ENCODE results near the gene ANG. TPM values are rescaled to one million over a fixed set of nuclear protein-coding genes. Genes with fewer than 3 reads are reported as not detected.

The ANG gene
- total and polyA plus RNA-seq, 9 of the 15 experiments (the other 6 are each of a cell fraction or from before 2014, with no cell fraction given): 0.21 to 0.73 (median 0.34) TPM; not detected in 4

DNA sequence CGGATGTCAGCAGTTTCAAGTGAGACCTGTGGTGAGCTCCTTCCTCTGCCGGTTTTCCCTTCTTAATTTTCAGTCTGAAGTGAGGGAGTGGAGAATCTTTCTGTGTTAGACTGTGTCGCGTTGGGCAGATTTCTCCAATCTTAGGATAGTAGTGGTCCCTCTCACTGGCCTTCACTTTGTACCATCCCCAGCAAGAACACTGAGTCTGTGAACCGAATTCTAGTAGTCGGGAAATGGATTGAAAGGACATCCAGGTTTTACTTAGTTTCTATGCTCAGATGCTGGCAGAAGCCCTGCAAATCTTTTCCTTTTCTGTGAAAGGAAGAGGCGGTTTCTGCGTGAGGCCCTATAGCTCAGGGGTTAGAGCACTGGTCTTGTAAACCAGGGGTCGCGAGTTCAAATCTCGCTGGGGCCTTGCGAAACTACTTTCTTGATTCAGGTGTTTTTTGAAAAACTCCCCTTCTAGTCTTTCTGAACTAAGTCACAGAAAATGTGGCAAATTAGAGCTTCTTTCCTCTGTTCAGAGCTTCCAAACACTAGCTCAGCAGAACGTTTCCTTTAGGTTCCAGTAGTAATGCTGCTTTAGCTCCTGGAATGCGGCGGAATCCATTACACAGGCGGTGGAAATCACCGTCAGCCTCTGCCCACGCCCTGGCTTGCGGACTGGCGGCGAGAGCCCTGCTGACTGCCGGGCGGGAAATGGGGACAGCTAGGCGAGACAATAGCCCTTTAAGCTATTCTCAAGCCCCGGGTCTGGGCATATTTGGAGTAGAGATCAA lies 7.0 kb upstream of the ANG start (continued):
- TF ChIP-seq, protein P1, sequence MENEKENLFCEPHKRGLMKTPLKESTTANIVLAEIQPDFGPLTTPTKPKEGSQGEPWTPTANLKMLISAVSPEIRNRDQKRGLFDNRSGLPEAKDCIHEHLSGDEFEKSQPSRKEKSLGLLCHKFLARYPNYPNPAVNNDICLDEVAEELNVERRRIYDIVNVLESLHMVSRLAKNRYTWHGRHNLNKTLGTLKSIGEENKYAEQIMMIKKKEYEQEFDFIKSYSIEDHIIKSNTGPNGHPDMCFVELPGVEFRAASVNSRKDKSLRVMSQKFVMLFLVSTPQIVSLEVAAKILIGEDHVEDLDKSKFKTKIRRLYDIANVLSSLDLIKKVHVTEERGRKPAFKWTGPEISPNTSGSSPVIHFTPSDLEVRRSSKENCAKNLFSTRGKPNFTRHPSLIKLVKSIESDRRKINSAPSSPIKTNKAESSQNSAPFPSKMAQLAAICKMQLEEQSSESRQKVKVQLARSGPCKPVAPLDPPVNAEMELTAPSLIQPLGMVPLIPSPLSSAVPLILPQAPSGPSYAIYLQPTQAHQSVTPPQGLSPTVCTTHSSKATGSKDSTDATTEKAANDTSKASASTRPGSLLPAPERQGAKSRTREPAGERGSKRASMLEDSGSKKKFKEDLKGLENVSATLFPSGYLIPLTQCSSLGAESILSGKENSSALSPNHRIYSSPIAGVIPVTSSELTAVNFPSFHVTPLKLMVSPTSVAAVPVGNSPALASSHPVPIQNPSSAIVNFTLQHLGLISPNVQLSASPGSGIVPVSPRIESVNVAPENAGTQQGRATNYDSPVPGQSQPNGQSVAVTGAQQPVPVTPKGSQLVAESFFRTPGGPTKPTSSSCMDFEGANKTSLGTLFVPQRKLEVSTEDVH (IDR thresholded peaks at IDR 0.05; ENCODE audit: low read depth, partially characterized antibody): no peak
- no peak for TF ChIP-seq LARP7 (IDR thresholded peaks at IDR 0.05)
- TF ChIP-seq, protein P2, sequence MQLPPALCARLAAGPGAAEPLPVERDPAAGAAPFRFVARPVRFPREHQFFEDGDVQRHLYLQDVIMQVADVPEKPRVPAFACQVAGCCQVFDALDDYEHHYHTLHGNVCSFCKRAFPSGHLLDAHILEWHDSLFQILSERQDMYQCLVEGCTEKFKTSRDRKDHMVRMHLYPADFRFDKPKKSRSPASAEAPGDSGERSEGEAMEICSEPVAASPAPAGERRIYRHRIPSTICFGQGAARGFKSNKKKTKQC (CRISPR knock-in tag; IDR thresholded peaks at IDR 0.05): no peak
- TF ChIP-seq ZNF707 (CRISPR knock-in tag; conservative IDR thresholded peaks at IDR 0.05): no peak
- TF ChIP-seq JUND (IDR thresholded peaks at IDR 0.05; ENCODE audit: borderline replicate concordance, low read depth, low read length): no peak
- 0 out of 3 replicates have a peak, but pooled peaks have one; percentile 10 for TF ChIP-seq JUND (tag; IDR thresholded peaks at IDR 0.05; ENCODE audit: borderline replicate concordance, low read depth, low read length)
- peak; percentile 95 for TF ChIP-seq MAFF (IDR thresholded peaks at IDR 0.05; ENCODE audit: low read length)
- no peak for TF ChIP-seq KAT8 (IDR thresholded peaks at IDR 0.05; ENCODE audit: low read depth)
- TF ChIP-seq, protein P3, sequence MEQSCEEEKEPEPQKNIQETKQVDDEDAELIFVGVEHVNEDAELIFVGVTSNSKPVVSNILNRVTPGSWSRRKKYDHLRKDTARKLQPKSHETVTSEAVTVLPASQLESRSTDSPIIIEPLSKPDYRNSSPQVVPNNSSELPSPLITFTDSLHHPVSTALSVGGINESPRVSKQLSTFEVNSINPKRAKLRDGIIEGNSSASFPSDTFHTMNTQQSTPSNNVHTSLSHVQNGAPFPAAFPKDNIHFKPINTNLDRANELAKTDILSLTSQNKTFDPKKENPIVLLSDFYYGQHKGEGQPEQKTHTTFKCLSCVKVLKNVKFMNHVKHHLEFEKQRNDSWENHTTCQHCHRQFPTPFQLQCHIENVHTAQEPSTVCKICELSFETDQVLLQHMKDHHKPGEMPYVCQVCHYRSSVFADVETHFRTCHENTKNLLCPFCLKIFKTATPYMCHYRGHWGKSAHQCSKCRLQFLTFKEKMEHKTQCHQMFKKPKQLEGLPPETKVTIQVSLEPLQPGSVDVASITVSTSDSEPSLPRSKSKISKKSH (CRISPR knock-in tag; IDR thresholded peaks at IDR 0.05): no peak
- no peak for TF ChIP-seq JUNB (CRISPR knock-in tag; conservative IDR thresholded peaks at IDR 0.05)
- TF ChIP-seq NFIC (IDR thresholded peaks at IDR 0.05): peak; percentile 51
- TF ChIP-seq, protein P4, sequence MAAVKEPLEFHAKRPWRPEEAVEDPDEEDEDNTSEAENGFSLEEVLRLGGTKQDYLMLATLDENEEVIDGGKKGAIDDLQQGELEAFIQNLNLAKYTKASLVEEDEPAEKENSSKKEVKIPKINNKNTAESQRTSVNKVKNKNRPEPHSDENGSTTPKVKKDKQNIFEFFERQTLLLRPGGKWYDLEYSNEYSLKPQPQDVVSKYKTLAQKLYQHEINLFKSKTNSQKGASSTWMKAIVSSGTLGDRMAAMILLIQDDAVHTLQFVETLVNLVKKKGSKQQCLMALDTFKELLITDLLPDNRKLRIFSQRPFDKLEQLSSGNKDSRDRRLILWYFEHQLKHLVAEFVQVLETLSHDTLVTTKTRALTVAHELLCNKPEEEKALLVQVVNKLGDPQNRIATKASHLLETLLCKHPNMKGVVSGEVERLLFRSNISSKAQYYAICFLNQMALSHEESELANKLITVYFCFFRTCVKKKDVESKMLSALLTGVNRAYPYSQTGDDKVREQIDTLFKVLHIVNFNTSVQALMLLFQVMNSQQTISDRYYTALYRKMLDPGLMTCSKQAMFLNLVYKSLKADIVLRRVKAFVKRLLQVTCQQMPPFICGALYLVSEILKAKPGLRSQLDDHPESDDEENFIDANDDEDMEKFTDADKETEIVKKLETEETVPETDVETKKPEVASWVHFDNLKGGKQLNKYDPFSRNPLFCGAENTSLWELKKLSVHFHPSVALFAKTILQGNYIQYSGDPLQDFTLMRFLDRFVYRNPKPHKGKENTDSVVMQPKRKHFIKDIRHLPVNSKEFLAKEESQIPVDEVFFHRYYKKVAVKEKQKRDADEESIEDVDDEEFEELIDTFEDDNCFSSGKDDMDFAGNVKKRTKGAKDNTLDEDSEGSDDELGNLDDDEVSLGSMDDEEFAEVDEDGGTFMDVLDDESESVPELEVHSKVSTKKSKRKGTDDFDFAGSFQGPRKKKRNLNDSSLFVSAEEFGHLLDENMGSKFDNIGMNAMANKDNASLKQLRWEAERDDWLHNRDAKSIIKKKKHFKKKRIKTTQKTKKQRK (IDR thresholded peaks at IDR 0.05; ENCODE audit: borderline replicate concordance, low read depth, low read length): no peak
- TF ChIP-seq KLF16 (IDR thresholded peaks at IDR 0.05): no peak
- TF ChIP-seq, protein P5, sequence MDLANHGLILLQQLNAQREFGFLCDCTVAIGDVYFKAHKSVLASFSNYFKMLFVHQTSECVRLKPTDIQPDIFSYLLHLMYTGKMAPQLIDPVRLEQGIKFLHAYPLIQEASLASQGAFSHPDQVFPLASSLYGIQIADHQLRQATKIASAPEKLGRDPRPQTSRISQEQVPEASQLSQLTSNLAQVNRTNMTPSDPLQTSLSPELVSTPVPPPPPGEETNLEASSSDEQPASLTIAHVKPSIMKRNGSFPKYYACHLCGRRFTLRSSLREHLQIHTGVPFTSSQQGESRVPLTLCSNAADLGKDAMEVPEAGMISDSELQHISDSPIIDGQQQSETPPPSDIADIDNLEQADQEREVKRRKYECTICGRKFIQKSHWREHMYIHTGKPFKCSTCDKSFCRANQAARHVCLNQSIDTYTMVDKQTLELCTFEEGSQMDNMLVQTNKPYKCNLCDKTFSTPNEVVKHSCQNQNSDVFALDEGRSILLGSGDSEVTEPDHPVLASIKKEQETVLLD (IDR thresholded peaks at IDR 0.05): no peak
- peak; percentile 7; the same call in 1 of the 2 replicates for TF ChIP-seq SOX6 (IDR thresholded peaks at IDR 0.05)
- TF ChIP-seq ETS2 (tag; IDR thresholded peaks at IDR 0.05; ENCODE audit: borderline replicate concordance, poor library complexity, severe bottlenecking): no peak
- peak; percentile 61 for TF ChIP-seq EP300 (IDR thresholded peaks at IDR 0.05; ENCODE audit: low read length)
- TF ChIP-seq FOXA3 (CRISPR knock-in tag; conservative IDR thresholded peaks at IDR 0.05 in 1 of 2, IDR thresholded peaks at IDR 0.05 in 1 of 2): no peak
